CD8-positive, alpha-beta memory T cell (primary cell): ENCODE results near the gene PHF21B. TPM values are rescaled to one million over a fixed set of nuclear protein-coding genes. Genes with fewer than 3 reads are reported as not detected.

Experiments used
- CTCF ChIA-PET: fragments of 350-600 bp; sonication (Branson Sonifier 250); formaldehyde crosslinking; loops from one replicate; lab custom pipeline; 2021; ENCODE audit warnings: antibody characterized with exemption; lab: Charles Lee
- POLR2A ChIA-PET: fragments of 350-600 bp; sonication (Branson Sonifier 250); formaldehyde crosslinking; loops from one replicate; lab custom pipeline; 2021; ENCODE audit warnings: antibody characterized with exemption; lab: Charles Lee
- DNase-seq, 5 donors: peaks; one replicate each; pipeline versions ENCODE4 v3.0.0 to v3.0.0-alpha.2; 2020 to 2022; ENCODE audit warnings: mixed read lengths in 1 of 5
- H3K27ac ChIP-seq: one replicate; pipeline ENCODE4 v1.7.0; 2013; ENCODE audit warnings: low read depth, mild to moderate bottlenecking, low read length, moderate library complexity
- H3K27me3 ChIP-seq: 2 replicates; pipeline ENCODE4 v1.7.0; 2013; ENCODE audit warnings: low read length, mild to moderate bottlenecking; ENCODE audit not compliant: insufficient read depth, poor library complexity, severe bottlenecking
- H3K36me3 ChIP-seq: 2 replicates; pipeline ENCODE4 v1.7.0; 2013; ENCODE audit warnings: mild to moderate bottlenecking, low read length, moderate library complexity; ENCODE audit not compliant: insufficient read depth
- H3K4me1 ChIP-seq: 2 replicates; pipeline ENCODE4 v1.7.0; 2013; ENCODE audit warnings: mild to moderate bottlenecking, low read length, moderate library complexity; ENCODE audit not compliant: insufficient read depth
- H3K4me3 ChIP-seq: 2 replicates; pipeline ENCODE4 v1.7.0; 2013; ENCODE audit warnings: mild to moderate bottlenecking, low read length
- H3K9me3 ChIP-seq: 2 replicates; pipeline ENCODE4 v1.7.0; 2013; ENCODE audit warnings: mild to moderate bottlenecking, low read length
- H3K27ac Mint-ChIP-seq, 8 donors: one replicate each; pipeline ENCODE4 v1.8.0; 2020 to 2021; ENCODE audit warnings: mixed read lengths in 8 of 8, mild to moderate bottlenecking in 6 of 8, inconsistent platforms in 3 of 8, moderate library complexity in 3 of 8
- H3K27me3 Mint-ChIP-seq, 2 donors: one replicate each; pipeline ENCODE4 v1.8.0; 2020 to 2021; ENCODE audit warnings: mixed read lengths in 2 of 2, mild to moderate bottlenecking in 1 of 2, moderate library complexity in 1 of 2
- H3K36me3 Mint-ChIP-seq, 3 donors: one replicate each; pipeline ENCODE4 v1.8.0; 2020 to 2021; ENCODE audit warnings: mixed read lengths in 3 of 3, inconsistent platforms in 1 of 3, mild to moderate bottlenecking in 1 of 3
- H3K4me1 Mint-ChIP-seq, 3 donors: one replicate each; pipeline ENCODE4 v1.8.0; 2020 to 2021; ENCODE audit warnings: mixed read lengths in 3 of 3, inconsistent platforms in 1 of 3, mild to moderate bottlenecking in 1 of 3
- H3K4me3 Mint-ChIP-seq, 7 donors: one replicate each; pipeline ENCODE4 v1.8.0; 2020 to 2021; ENCODE audit warnings: mixed read lengths in 7 of 7, mild to moderate bottlenecking in 6 of 7, moderate library complexity in 4 of 7, inconsistent platforms in 2 of 7
- H3K9me3 Mint-ChIP-seq, 5 donors: one replicate each; pipeline ENCODE4 v1.8.0; 2020 to 2022; ENCODE audit warnings: mixed read lengths in 5 of 5, mild to moderate bottlenecking in 3 of 5, moderate library complexity in 2 of 5, inconsistent platforms in 1 of 5
- polyA plus RNA-seq: library from polyadenylated mRNA; unstranded; fragments of 300-500 nt; fragmentation: Illumina TruSeq; gene quantifications from one replicate; pipeline ENCODE4 v1.2.3, GENCODE V29; 2021
- total RNA-seq, 2 experiments: library from RNA; stranded (reverse); gene quantifications; one replicate each; pipeline ENCODE4 v1.2.3, GENCODE V29; 2021

Gene PHF21B
- total and polyA plus RNA-seq, 3 experiments from 2014 or later: not detected

DNA sequence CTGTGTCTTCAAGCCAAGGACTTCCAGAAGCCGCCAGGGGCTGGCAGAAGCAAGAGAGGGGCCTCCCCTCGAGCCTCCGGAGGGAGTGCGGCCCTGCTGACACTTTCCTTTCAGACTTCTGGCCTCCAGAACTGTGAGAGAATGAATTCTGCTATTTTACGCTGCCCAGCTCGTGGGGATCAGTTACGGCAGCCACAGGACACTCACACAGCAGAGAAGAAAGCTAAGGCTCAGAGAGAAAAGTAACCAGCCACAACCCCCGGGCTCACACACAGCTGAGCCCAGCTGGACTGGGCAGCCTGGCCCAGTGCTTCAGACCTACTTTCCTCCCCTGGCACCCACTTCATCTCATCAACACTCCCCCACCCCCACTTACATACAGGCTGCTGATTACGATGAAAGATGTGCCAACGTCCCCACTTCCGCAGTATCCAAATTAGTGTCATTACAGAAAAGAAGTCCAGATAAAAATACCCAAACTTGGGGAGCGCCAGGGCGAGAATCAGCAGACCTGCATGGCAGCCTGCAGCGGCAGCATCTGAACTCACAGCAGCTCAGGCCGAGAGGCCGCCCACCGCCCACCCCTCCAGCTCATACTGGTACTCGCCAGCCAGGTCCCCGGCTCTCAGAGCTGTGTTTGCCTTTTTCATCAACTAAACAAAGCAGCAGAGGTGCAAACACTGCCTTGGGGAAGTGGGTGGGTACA lies 15.3 kb downstream of the PHF21B start:
- Histone ChIP-seq H3K36me3 (no peaks in the 10 kb centered on the region), H3K9me3 (no peaks in the 10 kb centered on the region), H3K4me3 (no peak overlapping the region), H3K27ac (no peak overlapping the region), H3K27me3 (no peaks in the 10 kb centered on the region), H3K4me1 (no peaks in the 10 kb centered on the region)
- H3K9me3 Mint-ChIP-seq: no peaks in the 10 kb centered on the region
- H3K27me3 Mint-ChIP-seq: peaks cover 12 to 32% of the 10 kb centered on the region in 2 donors
- no peaks in the 10 kb centered on the region for H3K4me1 Mint-ChIP-seq
- H3K4me3 Mint-ChIP-seq: no peak overlapping the region
- no peak overlapping the region for H3K27ac Mint-ChIP-seq
- no peaks in the 10 kb centered on the region for H3K36me3 Mint-ChIP-seq
- no peak for DNase-seq
- ChIA-PET CTCF (interaction anchor here (0.7 kb wide), 1 partner anchor 1109 kb away, joined by 3 read pairs; no protein-coding TSS in a partner anchor), POLR2A (no interaction called here)

DNA sequence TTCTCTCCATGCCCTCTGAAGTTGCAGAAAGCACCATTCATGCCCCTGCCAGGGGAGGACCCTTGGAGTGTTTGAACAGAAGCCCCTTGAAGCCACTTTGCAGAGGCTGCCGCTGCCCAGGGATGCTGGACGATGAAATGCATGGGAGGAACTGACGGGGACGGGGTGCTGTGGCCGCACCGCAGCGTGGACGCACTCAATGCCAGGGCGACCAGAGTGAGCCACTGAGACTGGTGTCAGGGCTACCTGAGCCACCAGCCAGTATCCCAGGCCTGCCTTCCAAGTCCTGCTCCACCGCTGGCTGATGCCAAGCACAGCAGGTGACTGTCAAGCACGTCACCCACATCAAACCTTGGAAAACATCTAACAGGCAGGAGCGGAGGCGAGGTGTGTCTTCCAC lies 17.6 kb downstream of the PHF21B start:
- Mint-ChIP-seq H3K27ac (no peak overlapping the region), H3K4me3 (no peak overlapping the region), H3K9me3 (no peaks in the 10 kb centered on the region), H3K4me1 (no peaks in the 10 kb centered on the region), H3K36me3 (no peaks in the 10 kb centered on the region), H3K27me3 (peaks cover 4 to 32% of the 10 kb centered on the region in 2 donors)
- CTCF ChIA-PET: no interaction called here
- POLR2A ChIA-PET: no interaction called here
- DNase-seq: no peak
- no peak overlapping the region for H3K4me3 ChIP-seq
- no peaks in the 10 kb centered on the region for H3K36me3 ChIP-seq
- no peaks in the 10 kb centered on the region for H3K4me1 ChIP-seq
- H3K9me3 ChIP-seq: no peaks in the 10 kb centered on the region
- no peaks in the 10 kb centered on the region for H3K27me3 ChIP-seq
- H3K27ac ChIP-seq: no peak overlapping the region

DNA sequence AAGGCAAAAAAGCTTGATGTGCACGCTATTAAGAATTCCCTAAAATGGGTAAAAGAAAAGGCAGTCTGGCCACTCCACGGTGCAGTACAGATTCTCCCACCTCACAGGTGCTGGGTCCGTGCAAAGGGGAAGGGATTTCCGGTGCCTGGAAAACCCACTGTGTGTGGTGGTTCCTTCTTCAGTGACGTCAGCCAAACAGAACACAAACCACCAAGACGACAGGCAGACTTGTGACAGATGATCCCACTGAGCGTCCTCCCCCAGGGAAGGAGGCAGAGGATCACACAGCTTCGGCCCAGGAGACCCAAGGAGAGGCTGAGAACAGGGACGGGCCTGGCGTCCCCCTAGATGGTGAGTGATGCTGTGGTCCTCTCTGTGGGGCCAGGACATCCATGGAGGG lies 18.6 kb downstream of the PHF21B start:
- ChIA-PET POLR2A (no interaction called here), CTCF (no interaction called here)
- Mint-ChIP-seq H3K9me3 (no peaks in the 10 kb centered on the region), H3K27ac (no peak overlapping the region), H3K4me3 (no peak overlapping the region), H3K27me3 (peaks cover 1 to 24% of the 10 kb centered on the region in 2 donors), H3K36me3 (no peaks in the 10 kb centered on the region), H3K4me1 (no peaks in the 10 kb centered on the region)
- Histone ChIP-seq H3K36me3 (no peaks in the 10 kb centered on the region), H3K27me3 (no peaks in the 10 kb centered on the region), H3K4me3 (no peak overlapping the region), H3K9me3 (no peaks in the 10 kb centered on the region), H3K27ac (no peak overlapping the region), H3K4me1 (no peaks in the 10 kb centered on the region)
- DNase-seq: no peak

DNA sequence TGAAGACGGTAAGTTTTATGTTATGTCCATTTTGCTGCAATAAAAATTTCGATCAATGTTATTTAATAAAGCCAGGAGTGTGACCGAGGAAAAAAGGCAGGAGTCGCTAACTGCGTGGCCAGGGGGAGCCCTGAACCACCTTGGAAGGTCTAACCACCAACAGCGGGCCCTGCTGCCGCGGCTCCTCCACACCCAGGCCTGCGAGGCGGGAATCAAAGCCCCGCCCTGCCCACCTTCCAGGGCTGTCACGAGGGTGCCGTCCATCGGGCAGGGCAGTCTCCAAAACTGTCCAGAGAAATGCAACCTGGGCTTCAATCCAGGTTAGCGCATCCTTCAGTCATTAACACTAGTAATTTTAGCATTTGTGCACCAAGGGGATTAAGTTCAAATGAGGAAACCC lies 19.0 kb downstream of the PHF21B start:
- Histone ChIP-seq H3K9me3 (no peaks in the 10 kb centered on the region), H3K27me3 (no peaks in the 10 kb centered on the region), H3K36me3 (no peaks in the 10 kb centered on the region), H3K27ac (no peak overlapping the region), H3K4me1 (no peaks in the 10 kb centered on the region), H3K4me3 (no peak overlapping the region)
- H3K27me3 Mint-ChIP-seq: peaks cover 1 to 24% of the 10 kb centered on the region in 2 donors
- no peak for DNase-seq
- no peak overlapping the region for H3K27ac Mint-ChIP-seq
- ChIA-PET POLR2A (no interaction called here), CTCF (no interaction called here)
- H3K36me3 Mint-ChIP-seq: no peaks in the 10 kb centered on the region
- no peak overlapping the region for H3K4me3 Mint-ChIP-seq
- no peaks in the 10 kb centered on the region for H3K4me1 Mint-ChIP-seq
- H3K9me3 Mint-ChIP-seq: no peaks in the 10 kb centered on the region

DNA sequence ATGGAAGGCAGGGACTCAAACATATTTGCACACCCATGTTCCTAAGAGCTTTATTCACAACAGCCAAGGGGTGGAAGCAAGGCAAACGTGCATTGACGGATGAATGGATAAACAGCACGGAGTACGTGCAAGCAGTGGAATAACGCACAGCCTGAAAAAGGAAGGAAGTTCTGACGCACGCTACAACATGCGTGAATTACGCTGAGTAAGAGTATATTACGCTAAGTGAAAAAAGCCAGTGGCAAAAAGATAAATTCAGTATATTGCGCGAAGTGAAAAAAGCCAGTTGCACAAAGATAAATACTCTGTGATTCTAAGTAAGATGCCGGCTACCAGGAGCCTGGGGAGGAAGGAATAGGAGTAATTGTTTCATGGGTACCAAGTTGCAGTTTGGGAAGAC lies 19.5 kb downstream of the PHF21B start:
- H3K27ac ChIP-seq: no peak overlapping the region
- H3K36me3 Mint-ChIP-seq: no peaks in the 10 kb centered on the region
- H3K9me3 ChIP-seq: no peaks in the 10 kb centered on the region
- H3K9me3 Mint-ChIP-seq: no peaks in the 10 kb centered on the region
- no peak overlapping the region for H3K27ac Mint-ChIP-seq
- H3K27me3 ChIP-seq: no peaks in the 10 kb centered on the region
- no peak overlapping the region for H3K4me3 ChIP-seq
- no peaks in the 10 kb centered on the region for H3K4me1 Mint-ChIP-seq
- no peaks in the 10 kb centered on the region for H3K36me3 ChIP-seq
- no peak overlapping the region for H3K4me3 Mint-ChIP-seq
- ChIA-PET CTCF (no interaction called here), POLR2A (no interaction called here)
- DNase-seq: no peak
- H3K4me1 ChIP-seq: no peaks in the 10 kb centered on the region
- H3K27me3 Mint-ChIP-seq: peaks cover 1 to 24% of the 10 kb centered on the region in 2 donors

DNA sequence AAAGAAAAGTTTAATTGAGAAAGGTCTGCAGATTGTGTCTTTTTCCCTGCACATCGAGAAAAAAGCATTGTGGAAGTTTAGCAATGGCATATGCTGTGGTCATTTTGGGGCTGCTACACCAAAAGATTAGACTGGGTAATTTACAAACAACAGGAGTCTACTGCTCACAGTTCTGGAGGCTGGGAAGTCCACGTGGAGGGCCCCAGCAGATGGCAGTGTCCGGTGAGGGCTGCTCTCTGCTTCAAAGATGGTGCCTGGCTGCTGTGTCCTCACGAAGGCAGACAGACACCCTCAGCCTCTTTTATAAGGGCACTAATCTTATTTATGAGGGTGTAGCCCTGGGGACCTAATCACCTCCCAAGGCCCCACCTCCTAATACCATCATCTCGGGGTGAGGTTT lies 21.1 kb downstream of the PHF21B start:
- CTCF ChIA-PET: no interaction called here
- no peak for DNase-seq
- H3K9me3 Mint-ChIP-seq: no peaks in the 10 kb centered on the region

DNA sequence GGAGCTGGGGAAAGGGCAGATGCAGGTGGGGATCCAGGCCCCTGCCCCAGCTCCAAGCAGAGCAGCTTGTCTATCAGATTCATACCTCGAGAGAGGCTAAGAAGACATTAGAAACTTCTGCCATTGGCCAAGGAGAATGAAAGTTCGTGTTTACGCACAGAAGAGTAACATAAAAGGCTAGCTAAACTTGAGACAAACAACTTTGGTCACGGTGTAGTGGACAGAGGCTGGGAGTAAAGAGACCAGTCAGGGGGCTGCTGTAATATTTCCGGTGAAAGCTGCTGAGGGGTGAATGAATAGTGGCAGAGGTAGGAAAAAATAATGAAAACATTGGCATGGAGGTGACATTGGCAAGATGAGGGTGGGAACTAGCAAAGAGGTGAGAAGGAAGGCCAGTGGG lies 22.9 kb downstream of the PHF21B start:
- CTCF ChIA-PET: no interaction called here
- H3K27ac ChIP-seq: no peak overlapping the region
- H3K36me3 Mint-ChIP-seq: no peaks in the 10 kb centered on the region
- no peaks in the 10 kb centered on the region for H3K27me3 ChIP-seq
- no peak for DNase-seq
- no peak overlapping the region for H3K4me3 ChIP-seq
- H3K4me1 Mint-ChIP-seq: no peaks in the 10 kb centered on the region
- no peaks in the 10 kb centered on the region for H3K9me3 Mint-ChIP-seq
- POLR2A ChIA-PET: no interaction called here
- no peaks in the 10 kb centered on the region for H3K36me3 ChIP-seq
- no peak overlapping the region for H3K4me3 Mint-ChIP-seq
- no peaks in the 10 kb centered on the region for H3K4me1 ChIP-seq
- H3K27ac Mint-ChIP-seq: no peak overlapping the region
- no peaks in the 10 kb centered on the region for H3K9me3 ChIP-seq
- H3K27me3 Mint-ChIP-seq: peaks cover 4 to 14% of the 10 kb centered on the region in 2 donors

More for the DNA sequence above, 21.1 kb downstream of the PHF21B start:
- H3K4me1 ChIP-seq: no peaks in the 10 kb centered on the region
- H3K36me3 ChIP-seq: no peaks in the 10 kb centered on the region
- POLR2A ChIA-PET: no interaction called here
- Mint-ChIP-seq H3K4me3 (no peak overlapping the region), H3K27ac (no peak overlapping the region), H3K27me3 (peaks cover 5 to 17% of the 10 kb centered on the region in 2 donors), H3K4me1 (no peaks in the 10 kb centered on the region), H3K36me3 (no peaks in the 10 kb centered on the region)
- no peaks in the 10 kb centered on the region for H3K9me3 ChIP-seq
- no peak overlapping the region for H3K27ac ChIP-seq
- no peaks in the 10 kb centered on the region for H3K27me3 ChIP-seq
- no peak overlapping the region for H3K4me3 ChIP-seq

DNA sequence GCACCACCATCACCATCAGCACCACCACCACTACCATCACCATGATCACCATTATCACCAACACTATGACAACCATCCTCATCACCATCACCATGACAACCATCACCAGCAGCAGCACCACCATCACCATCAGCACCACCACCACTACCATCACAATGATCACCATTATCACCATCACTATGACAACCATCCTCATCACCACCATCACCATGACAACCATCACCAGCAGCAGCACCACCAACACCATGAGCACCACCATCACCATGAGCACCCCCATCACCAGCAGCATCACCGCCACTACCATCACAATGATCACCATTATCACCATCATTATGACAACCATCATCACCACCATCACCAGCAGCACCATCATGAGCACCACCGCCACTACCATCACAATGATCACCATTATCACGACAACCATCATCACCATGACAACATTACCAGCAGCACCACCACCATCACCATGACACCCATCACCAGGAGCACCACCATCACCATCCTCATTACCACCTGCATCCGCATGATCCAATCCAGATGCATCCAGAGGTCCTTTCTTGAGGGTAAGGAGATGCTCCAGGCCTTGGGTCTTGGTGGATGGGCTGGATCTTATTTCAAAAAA lies 23.8 kb downstream of the PHF21B start:
- H3K4me1 Mint-ChIP-seq: no peaks in the 10 kb centered on the region
- no peaks in the 10 kb centered on the region for H3K36me3 ChIP-seq
- no peak overlapping the region for H3K27ac ChIP-seq
- no peaks in the 10 kb centered on the region for H3K4me1 ChIP-seq
- DNase-seq: no peak
- no peak overlapping the region for H3K4me3 Mint-ChIP-seq
- POLR2A ChIA-PET: no interaction called here
- no peaks in the 10 kb centered on the region for H3K36me3 Mint-ChIP-seq
- H3K9me3 ChIP-seq: no peaks in the 10 kb centered on the region
- no peak overlapping the region for H3K27ac Mint-ChIP-seq
- H3K27me3 Mint-ChIP-seq: peaks cover 4 to 10% of the 10 kb centered on the region in 2 donors
- H3K27me3 ChIP-seq: no peaks in the 10 kb centered on the region
- CTCF ChIA-PET: no interaction called here
- H3K9me3 Mint-ChIP-seq: no peaks in the 10 kb centered on the region
- no peak overlapping the region for H3K4me3 ChIP-seq
